ENCODE results near the gene ANP32A. TPM values are rescaled to one million over a fixed set of nuclear protein-coding genes. Genes with fewer than 3 reads are reported as not detected.
"Not testable (repeated sequence)": the region's sequence is repeated elsewhere in the genome, so short reads cannot be mapped to it uniquely, and the experiment has no call there.

Gene ANP32A
- total RNA-seq, 1 donor from 2014 or later = 98.5 TPM

DNA sequence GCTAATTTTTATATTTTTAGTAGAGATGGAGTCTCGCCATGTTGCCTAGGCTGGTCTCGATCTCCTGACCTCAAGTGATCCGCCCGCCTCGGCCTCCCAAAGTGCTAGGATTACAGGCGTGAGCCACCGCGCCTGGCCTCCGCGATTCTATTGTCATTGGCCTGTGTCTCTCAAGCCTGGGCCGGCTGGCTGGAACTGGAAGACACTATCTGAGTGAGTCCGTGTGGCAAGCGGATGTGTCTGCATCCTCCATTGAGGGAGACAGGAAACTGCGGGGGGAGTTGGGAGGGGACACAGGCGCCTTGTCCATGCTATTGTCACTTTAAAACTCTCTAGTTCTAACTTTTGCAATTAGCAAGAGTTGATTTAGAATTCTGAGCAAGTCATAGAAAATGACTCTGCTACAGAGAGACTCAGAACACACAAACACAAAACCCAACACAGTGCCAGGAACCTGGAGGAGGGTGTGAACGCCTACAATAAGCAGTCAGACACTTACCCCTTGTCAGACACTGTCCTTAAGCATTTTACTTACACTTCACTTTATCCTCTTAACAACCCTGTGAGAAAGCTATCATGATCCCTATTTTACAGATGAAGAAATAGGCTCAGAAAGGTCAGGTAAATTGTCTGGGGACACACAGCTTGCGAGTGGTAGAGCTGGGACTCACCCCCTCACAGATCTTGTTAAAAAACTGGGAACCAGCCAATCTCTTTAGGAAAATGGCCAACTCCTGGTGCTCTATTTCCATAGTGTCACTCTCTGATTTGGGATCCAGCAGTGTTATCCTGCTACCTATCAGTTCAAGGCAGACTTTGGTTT lies 38.7 kb downstream of the ANP32A start:
- no peak for DNase-seq

DNA sequence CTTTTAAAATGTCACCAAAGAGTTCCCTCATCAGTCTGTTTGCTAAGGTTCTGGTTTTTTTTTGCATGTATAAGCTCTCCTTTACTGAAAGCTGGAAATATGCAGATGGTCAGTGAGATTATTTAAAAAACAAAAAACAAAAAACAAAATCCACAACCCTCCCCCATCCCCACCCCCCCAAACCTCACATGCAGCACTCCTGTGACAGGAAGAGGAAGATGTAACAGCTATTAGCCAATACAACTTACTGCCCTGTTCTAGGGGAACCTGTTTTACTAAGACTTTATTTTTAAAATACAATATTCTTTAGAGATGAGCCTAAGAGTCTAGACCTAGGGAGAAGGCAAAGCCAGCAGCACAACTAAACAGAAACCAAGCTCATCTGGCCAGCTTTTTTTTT lies 39.5 kb downstream of the ANP32A start:
- no peak for DNase-seq

DNA sequence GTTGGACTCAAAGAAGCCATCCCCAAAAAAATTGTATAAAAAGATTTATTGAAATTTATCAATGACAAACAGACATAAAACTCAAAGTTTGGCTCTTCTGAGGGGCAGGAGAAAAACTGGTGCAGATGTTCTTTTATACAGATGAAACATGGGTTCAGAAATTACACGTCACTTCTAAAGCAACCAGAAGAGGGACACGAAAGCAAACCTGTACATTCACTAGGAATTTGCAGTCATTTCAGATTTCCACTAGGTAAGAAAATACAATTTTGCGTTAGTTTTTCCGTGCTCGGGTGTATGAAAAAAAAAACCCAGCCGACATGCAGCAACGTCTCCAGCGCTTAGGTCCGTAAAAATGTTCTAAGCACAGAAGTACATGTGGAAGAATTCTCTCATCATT lies 41.8 kb downstream of the ANP32A start:
- no peak for DNase-seq

DNA sequence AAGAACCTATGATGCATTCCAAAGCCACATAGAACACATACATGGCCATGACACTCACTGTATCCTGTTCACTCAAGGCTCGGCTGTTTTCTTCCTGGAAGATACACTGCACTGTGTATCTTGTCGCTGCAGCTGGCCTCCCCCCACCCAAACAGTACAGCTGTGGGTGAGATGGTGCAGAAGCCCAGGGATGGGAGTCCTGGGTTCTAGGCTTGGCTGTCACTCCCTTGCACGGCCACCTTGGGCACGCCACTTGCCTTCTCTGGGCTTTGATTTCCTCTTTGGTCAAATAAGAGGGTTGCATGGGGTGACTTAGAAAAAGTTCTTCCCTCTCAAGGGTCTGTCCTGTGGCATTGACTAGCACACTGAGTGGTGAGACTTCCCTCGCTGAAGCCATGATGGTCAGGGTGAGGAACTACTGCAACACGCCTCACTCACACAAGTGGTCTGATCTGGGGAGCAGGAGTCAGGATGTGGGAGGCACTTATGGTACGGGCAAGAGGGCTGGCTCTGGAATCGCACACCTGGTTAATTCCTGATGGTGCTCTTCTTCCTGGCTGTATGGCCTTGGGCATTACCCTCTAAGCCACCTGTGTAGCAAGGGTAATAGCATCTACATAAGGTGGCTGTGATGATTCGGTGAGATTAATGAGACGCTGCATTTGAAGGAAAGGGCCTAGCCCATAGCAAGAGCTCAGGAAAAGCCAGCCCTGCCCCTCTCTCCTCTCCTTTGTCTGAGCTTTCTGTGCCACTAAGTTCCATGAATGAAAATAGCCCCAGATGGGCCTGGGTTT lies 44.0 kb downstream of the ANP32A start:
- DNase-seq = no peak

DNA sequence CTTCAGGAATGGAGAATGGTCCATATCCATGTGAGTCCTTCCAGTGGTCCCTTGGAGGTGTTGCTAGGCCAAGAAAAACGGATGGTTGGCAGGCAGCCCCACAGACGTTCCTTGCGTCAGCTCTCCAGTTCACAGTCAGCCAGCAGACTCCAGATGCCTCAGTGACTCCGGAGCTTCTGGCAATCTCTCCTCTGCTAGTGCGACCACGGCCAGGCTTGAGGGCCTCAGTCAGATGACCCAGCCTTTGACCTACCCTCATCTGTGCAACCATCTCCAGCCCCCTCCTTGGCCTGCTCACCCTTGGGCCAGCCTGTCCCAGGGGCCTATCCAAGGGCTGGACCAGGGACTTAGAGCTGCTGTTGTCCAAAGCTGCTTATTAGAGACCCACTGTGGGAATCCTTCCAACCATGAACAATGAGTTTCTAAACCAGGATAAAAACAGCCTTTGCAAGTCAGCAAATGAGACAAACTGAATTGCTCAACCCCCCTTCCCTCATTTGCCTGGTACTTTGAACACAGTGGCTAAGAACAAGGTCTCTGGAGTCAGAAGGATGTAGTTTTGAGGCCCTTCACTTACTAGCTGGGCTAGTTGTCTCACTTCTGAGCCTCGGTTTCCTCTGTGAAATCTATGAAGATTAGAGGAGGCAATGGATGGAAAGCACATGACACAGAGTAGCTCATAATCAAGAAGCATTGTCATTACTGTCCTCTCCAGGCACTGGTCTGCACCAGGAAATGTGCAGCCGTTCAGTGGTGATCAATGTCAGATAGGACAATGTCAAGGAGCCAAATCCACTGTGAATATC lies 44.8 kb downstream of the ANP32A start:
- peak; percentile 40 for DNase-seq

DNA sequence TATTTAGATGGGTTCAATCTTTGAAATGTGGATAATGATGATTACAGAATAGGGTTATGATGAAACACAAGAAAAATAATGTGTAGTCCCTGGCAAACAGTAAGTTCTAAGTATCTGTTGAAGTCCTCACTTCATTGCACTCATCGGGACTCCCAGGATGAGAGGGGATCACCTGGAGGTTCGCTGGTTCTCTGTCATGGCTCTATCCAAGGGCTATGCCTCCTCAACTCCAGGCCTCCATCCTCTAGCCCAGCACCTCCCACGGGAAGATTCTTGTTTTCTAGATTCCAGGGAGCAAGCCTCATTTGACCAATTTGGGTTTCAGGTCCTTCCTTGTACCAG lies 45.5 kb downstream of the ANP32A start:
- DNase-seq = no peak

DNA sequence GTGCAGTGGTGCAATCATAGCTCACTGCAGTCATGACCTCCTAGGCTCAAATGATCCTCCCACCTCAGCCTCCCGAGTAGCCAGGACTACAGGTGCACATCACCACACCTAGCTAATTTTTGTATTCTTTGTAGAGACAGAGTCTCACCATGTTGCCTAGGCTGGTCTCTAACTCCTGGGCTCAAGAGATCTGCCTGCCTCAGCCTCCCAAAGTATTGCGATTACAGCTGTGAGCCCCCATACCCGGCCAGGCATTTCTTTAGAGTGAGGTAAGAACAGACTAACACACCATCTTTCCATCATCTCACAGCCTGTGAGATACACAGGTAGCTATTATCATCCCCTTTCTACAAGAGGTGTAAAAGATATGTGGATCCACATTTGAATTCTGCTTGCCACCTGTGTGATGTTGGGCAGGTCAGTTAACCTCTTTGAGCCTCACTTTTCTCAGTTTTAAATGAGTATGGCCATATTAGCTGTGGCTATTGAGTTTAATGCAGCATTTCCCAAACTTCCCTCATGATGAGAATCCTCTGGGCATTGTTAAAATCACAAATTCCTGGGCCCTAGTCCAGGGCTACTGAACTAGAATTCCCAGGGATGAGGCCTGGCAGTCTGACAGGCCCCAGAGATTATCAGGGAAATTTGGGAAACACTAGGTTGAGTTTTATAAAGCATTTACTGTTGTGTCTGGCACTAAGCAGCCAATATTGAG lies 46.0 kb downstream of the ANP32A start:
- no peak for DNase-seq

DNA sequence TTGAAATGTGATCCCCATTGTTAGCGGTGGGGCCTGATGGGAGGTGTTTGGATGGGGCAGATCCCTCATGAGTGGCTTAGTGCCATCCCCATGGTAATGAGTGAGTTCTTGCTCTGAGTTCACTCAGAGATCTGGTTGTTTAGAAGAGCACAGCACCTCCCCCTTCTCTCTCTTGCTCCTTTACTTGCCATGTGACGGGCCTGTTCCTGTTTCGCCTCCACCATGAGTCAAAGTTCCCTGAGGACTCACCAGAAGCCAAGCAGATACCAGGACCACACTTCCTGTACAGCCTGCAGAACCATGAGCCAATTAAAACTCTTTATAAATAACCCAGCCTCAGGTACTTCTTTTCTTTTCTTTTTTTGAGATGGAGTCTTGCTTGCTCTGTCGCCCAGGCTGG lies 46.6 kb downstream of the ANP32A start:
- DNase-seq = no peak

DNA sequence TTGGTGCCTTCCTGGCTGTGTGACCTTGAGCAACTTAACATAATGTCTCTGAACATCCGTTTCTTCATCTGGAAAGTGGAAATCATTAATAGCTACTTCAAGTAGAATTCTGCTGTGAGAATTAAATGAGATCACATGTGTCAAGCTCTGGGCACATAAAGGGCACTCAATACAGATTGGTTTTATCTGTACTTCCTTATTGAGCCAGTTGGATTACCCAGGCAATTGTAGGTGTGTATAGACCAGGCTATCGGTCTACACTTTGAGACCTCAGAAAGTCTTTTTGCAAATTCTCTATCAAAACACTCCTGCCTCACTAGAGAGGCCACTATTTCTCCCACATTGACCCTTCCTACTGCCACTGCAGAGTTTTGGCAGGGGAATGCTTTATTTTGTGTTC lies 47.7 kb downstream of the ANP32A start:
- no peak for DNase-seq

DNA sequence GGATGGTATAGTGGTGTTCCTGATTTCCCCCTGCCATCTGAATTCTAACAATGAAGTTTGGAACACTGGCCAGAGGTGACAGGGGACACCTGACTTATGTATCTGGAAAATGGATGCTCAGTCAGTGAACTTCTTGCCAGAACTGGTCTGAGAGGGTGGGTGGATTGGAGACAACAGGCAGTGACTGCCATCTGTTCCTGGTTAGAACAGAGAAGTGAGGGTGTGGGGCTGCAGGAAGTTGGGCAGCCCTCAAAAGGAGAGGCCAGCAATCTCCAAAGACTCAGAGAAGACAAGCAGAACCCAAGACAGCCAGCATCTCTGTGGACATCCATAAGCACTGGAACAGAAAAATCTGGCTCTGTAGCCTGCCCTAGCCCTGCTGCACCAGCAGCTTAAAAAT lies 50.5 kb downstream of the ANP32A start:
- DNase-seq = no peak

DNA sequence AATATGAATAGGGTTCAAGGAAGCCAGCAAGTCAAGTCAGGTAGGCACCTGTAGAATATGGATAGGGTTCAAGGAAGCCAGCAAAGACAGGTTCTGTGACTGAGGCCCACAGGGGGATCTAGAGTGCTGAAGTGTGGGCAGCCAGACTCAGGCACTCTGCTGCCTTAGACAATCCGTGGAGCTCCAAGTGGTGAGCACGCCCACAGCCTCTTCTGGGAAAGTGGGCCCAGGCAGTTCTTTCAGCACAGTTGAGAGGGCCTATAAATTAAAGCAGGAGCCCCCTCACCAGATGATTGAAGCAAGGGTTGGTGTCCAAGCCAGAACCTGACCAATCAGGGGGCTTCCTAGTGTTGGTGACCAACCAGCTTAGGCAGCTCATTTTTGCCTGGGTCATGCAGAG lies 51.0 kb downstream of the ANP32A start:
- no peak for DNase-seq

DNA sequence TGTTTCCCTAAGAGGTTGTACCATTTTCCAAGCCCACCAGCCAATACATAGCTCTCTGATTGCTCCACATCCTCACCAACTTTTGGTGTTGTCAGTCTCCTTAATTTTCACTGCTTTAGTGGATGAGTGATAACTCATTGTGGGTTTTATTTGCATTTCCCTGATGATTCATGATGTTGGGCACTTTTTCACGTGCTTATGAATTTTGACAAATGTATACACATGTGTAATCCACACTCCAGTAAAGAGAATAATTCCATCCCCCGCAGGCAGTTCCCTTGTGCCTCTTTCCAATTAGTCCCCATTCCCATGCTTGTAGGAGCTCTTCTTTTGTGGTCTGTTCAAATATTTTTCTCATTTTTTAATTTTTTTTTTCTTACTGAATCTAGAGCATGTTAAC lies 52.4 kb downstream of the ANP32A start:
- DNase-seq = no peak

DNA sequence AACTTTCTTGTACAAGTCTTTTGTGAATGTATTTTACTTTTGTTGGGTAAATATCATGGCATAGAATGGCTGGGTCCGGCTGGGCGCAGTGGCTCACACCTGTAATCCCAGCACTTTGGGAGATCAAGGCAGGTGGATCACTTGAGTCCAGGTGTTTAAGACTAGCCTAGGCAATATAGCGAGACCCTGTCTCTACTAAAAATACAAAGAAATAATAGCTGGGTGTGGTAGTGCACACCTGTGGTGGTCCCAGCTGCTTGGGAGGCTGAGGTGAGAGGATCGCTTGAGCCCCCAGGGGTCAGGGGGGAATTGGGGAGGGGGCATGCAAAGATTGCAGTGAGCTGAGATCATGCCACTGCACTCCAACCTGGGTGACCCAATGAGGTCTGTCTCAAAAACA lies 52.9 kb downstream of the ANP32A start:
- no peak for DNase-seq

DNA sequence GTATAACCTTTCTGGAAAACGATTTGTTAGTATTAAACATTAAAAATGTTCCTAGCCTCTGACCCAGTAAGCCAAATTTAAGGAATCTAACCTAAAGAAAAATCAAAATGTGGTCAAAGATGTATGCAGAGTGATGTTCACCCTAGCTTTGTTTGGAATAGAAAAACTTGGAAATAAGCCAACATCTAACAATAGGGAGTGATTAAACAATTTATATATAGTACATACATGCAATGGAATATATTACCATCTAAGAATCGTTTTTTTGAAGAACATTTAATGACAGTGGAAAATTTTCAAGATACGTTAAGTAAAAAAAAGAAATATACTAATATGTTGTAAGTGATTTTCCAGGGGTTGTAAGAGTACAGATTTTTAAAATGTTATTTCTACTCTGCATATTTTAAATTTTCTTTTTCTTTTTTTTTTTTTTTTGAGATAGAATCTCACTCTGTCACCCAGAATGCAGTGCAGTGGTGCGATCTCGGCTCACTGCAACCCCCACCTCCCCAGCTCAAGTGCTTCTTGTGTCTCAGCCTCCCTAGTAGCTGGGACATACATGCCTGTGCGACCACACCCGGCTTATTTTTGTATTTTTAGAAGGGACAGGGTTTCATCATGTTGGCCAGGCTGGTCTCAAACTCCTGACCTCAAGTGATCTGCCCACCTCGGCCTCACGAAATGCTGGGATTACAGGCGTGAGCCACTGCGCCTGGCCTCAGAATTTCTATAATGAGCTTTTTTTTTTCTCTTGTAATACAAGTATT lies 54.9 kb downstream of the ANP32A start:
- DNase-seq = peak; percentile 32

DNA sequence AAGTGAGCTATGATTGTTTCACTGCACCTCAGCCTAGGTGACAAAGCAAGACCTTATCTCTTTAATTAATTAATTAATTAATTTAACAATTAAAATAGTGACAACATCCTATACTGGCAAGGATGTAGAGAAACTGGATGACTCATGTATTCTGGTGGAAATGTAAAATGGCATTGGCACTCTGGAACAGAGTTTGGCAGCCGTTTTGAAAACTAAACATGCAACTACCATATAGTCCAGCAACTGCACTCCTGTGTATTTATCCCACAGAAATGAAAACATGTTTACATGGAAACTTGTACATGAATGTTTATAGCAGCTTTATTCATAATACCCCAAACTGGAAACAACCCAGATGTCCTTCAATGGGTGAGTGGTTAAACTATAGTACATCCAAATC lies 56.6 kb downstream of the ANP32A start:
- DNase-seq = no peak

DNA sequence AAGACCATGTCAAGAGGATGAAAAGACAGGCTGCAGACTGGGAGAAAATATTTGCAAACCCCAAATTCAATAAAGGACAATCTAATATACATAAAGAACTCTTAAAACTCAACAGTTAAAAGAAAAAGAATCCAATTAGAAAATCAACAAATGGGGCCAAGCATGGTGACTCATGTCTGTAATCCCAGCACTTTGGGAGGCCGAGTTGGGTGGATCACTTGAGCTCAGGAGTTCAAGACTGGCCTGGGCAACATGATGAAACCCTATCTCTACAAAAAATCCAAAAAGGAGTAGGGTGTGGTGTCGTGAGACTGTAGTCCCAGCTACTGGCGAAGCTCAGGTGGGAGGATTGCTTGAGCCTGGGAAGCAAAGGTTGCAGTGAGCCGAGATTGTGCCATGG lies 57.6 kb downstream of the ANP32A start:
- DNase-seq = no peak

DNA sequence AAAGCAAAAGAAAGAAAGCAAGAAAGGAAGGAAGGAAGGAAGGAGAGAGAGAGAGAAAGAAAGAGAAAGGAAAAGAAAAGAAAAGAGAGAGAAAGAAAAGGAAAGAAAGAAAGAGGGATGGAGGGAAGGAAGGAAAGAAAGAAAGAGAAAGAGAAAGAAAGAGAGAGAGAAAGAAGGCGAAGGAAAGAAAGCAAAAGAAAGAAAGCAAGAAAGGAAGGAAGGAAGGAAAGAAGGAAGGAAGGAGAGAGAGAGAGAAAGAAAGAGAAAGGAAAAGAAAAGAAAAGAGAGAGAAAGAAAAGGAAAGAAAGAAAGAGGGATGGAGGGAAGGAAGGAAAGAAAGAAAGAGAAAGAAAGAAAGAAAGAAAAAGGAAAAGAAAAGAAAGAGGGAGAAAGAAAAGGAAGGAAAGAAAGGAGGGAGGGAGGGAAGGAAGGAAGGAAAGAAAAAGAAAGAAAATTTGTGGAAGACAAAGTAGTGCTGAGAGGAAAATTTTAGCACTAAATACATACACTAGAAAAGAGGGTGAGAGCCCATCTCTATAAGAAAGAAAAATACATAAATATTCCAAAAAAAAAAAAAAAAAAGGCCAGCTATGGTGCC lies 60.6 kb downstream of the ANP32A start:
- not testable (repeated sequence) for DNase-seq

DNA sequence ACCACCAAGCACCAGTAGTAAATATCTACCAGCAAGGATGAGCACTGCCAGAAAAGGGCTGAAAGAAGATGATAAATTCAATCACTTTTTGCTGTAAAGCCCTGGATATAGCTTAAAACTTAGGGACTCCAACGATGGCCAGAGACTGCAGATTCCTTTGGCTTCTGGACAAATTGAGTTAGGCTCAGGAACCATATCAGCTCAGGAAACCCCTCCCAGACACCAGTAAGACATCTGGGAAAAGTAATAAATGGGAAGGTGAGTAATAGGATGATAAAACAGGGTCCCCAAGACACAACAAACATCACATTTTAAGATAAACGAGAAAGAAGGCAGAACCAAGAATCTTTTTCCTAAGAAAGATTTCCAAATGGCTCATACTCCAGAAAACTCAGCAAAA lies 65.0 kb downstream of the ANP32A start:
- DNase-seq = no peak

DNA sequence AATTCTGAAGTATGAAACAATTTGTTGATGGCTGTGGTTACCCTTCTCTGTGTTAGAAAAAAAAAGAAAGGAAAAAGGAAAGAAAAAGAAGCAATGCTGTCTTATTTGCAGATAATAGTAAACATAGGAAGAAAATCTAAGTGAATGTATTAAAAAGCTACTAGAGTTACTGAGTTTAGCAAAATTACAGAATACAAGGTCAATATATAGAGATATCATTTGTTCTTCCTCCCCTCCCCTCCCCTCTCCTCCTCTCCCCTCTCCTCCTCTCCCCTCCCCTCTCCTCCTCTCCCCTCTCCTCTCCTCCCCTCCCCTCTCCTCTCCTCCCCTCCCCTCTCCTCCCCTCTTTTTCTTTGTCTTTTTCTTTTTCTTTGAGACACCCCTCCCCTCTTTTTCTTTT lies 69.1 kb downstream of the ANP32A start:
- DNase-seq = no peak

DNA sequence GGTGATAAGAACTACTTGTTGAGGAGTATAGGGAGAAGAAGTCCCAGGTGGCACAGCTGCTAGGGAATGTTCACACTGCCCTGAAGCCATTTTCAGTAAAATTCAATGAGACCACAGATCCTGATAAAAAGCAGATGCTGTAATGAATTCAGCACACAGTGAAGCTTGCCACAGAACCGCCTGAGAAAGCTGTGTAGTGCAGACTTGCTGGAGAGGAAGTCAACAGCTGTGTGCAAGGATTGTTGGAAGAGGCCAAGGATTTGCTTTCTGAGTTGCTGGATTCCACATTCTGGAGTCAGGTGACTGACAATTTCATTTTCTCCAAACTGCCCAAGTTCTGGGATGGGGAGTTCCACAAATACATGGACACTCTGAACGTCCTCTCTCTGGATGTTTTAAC lies 70.9 kb downstream of the ANP32A start:
- DNase-seq = peak; percentile 90

DNA sequence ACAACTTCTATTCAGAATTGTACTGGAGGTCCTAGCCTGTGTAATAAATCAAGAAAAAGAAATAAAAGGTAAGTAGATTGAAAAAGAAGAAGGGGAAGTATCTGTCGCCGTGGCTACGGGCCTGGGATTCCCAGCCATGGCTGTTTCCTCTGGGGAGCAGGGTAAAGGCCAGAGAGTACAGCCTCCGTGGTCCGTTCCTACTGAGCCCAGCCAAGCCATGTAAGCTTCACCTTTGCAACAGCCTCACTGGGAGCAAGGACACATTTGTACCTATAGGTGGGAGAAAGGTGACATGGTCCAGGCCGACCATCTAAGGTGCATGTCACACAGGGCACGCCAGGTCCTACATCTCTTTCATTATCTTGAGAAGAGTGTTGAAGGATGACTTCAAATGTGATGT lies 71.3 kb downstream of the ANP32A start:
- DNase-seq = no peak

Data from skin of body (tissue), 2 donors.